ENCODE results near the gene CEP104. TPM values are rescaled to one million over a fixed set of nuclear protein-coding genes. Genes with fewer than 3 reads are reported as not detected.

CEP104 gene
- polyA plus RNA-seq, 3 donors, result 8.3 to 25.1 (median 13.0) TPM

- Histone ChIP-seq H2AFZ (ENCODE audit: insufficient read depth, low read depth, low read length, poor library complexity, severe bottlenecking) (no peak overlapping the region), H3K4me1 (ENCODE audit: control insufficient read depth in 1 of 2, insufficient read depth in 2 of 2, low read length in 2 of 2) (no peaks in the 10 kb centered on the region), H3K36me3 (replicated peaks in 1 of 2; ENCODE audit: control insufficient read depth in 1 of 2, insufficient read depth in 2 of 2, low read length in 2 of 2) (peaks cover 77 to 93% of the 10 kb centered on the region in 2 donors), H3K9ac (ENCODE audit: insufficient read depth, low read length, poor library complexity, severe bottlenecking) (no peak overlapping the region), H3K79me2 (ENCODE audit: insufficient read depth, low read length) (peaks cover 34% of the 10 kb centered on the region), H3K27me3 (ENCODE audit: control insufficient read depth in 2 of 2, insufficient read depth in 2 of 2, low read length in 2 of 2) (no peaks in the 10 kb centered on the region), H3K4me2 (replicated peaks; ENCODE audit: extremely low read depth, low read length, poor library complexity, severe bottlenecking) (no peak overlapping the region), H3K9me3 (replicated peaks in 1 of 2; ENCODE audit: control insufficient read depth in 1 of 2, insufficient read depth in 1 of 2, low read length in 2 of 2) (no peaks in the 10 kb centered on the region), H3K27ac (ENCODE audit: low read depth in 1 of 2, low read length in 2 of 2) (no peak overlapping the region), H3K4me3 (replicated peaks in 1 of 3; ENCODE audit: low read depth in 2 of 3, low read length in 3 of 3) (no peak overlapping the region), H4K20me1 (ENCODE audit: insufficient read depth, low read length) (peaks cover 48% of the 10 kb centered on the region)
- intact Hi-C loops (cut with micrococcal nuclease), result no loop called here
- peaks cover 0 to 1% (median 0%) of the 10 kb centered on the region in 3 donors for H3K27me3 Mint-ChIP-seq (ENCODE audit: low read depth in 3 of 3)
- H3K9me3 Mint-ChIP-seq, result no peaks in the 10 kb centered on the region
- H3K27ac Mint-ChIP-seq, result peak overlapping the region in 2 of 7 donors; percentile 63 to 69
- H3K4me3 Mint-ChIP-seq, result no peak overlapping the region
- H3K36me3 Mint-ChIP-seq, result peaks cover 68 to 88% of the 10 kb centered on the region in 2 donors
- peaks cover 14% of the 10 kb centered on the region for H3K4me1 Mint-ChIP-seq
- TF ChIP-seq CTCF (IDR thresholded peaks at IDR 0.05), result peak; percentile 10
- 99% methylated on average over 8 of the region's 14 CpGs for WGBS (ENCODE audit: insufficient coverage)
- no peak for DNase-seq
Observed at GRCh38 chr1:3785456-3786157, 71.4 kb downstream of the CEP104 start.

DNA sequence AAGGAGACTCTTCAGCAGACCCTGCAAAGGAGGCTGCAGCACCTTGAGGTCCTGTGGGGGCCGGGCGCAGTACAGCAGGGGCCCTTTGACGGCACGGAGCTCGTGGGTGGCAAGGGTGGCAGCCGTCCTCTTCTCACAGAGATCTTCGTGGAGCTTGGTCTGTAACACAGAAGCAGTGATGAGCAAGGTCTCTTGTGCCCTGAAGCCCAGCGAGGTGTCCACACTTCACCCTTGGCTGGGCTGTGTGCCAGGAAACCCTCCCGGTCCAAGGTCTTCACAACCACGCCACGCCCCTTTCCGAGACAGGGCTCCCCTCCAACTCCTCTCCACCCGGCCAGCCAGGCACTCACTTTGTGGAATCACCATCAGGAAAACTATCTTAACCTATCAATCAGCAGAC is 72.0 kb downstream of the CEP104 start:
- intact Hi-C loops (cut with micrococcal nuclease), result no loop called here
- peak overlapping the region in 1 of 7 donors; percentile 44 for H3K27ac Mint-ChIP-seq
- H3K36me3 Mint-ChIP-seq, result peaks cover 74 to 90% of the 10 kb centered on the region in 2 donors

More for the DNA sequence above, 72.0 kb downstream of the CEP104 start:
- Histone ChIP-seq H3K27ac (ENCODE audit: low read depth in 1 of 2, low read length in 2 of 2) (no peak overlapping the region), H3K27me3 (ENCODE audit: control insufficient read depth in 2 of 2, insufficient read depth in 2 of 2, low read length in 2 of 2) (no peaks in the 10 kb centered on the region), H3K4me2 (replicated peaks; ENCODE audit: extremely low read depth, low read length, poor library complexity, severe bottlenecking) (no peak overlapping the region), H3K79me2 (ENCODE audit: insufficient read depth, low read length) (peaks cover 28% of the 10 kb centered on the region), H3K4me1 (ENCODE audit: control insufficient read depth in 1 of 2, insufficient read depth in 2 of 2, low read length in 2 of 2) (no peaks in the 10 kb centered on the region), H3K9ac (ENCODE audit: insufficient read depth, low read length, poor library complexity, severe bottlenecking) (no peak overlapping the region), H4K20me1 (ENCODE audit: insufficient read depth, low read length) (peaks cover 42% of the 10 kb centered on the region), H3K9me3 (replicated peaks in 1 of 2; ENCODE audit: control insufficient read depth in 1 of 2, insufficient read depth in 1 of 2, low read length in 2 of 2) (no peaks in the 10 kb centered on the region), H3K36me3 (replicated peaks in 1 of 2; ENCODE audit: control insufficient read depth in 1 of 2, insufficient read depth in 2 of 2, low read length in 2 of 2) (peaks cover 78 to 93% of the 10 kb centered on the region in 2 donors), H3K4me3 (replicated peaks in 1 of 3; ENCODE audit: low read depth in 2 of 3, low read length in 3 of 3) (no peak overlapping the region), H2AFZ (ENCODE audit: insufficient read depth, low read depth, low read length, poor library complexity, severe bottlenecking) (no peak overlapping the region)
- no peak for DNase-seq
- peaks cover 0 to 1% (median 0%) of the 10 kb centered on the region in 3 donors for H3K27me3 Mint-ChIP-seq (ENCODE audit: low read depth in 3 of 3)
- 92% methylated on average over 13 of the region's 13 CpGs for WGBS (ENCODE audit: insufficient coverage)
- no peak overlapping the region for H3K4me3 Mint-ChIP-seq
- H3K4me1 Mint-ChIP-seq, result peaks cover 14% of the 10 kb centered on the region
- TF ChIP-seq CTCF (IDR thresholded peaks at IDR 0.05), result no peak
- no peaks in the 10 kb centered on the region for H3K9me3 Mint-ChIP-seq
